IMR-90 (cell line): ENCODE data around the gene CEBPA. TPM values are rescaled to one million over a fixed set of nuclear protein-coding genes. Genes with fewer than 3 reads are reported as not detected.

ENCODE experiments used
- ATAC-seq: fragments of 200-7000 bp; cut with Tn5 transposase; 2 replicates; pipeline ENCODE4 v1.9.1; 2020; ENCODE audit warnings: low read depth, mild to moderate bottlenecking, moderate library complexity
- BruUV-seq: library from RNA; stranded (reverse); fragments of 400-500 nt; replicated peaks from 2 replicates; lab custom pipeline; 2021; lab: Mats Ljungman, UMichigan
- CTCF ChIA-PET: fragments of 300-600 bp; formaldehyde crosslinking; extraction: SDS; loops from one replicate; lab custom pipeline; 2021; ENCODE audit warnings: antibody characterized with exemption; lab: Yijun Ruan, JAX
- POLR2A ChIA-PET: fragments of 300-600 bp; sonication (Branson Sonifier 250); formaldehyde crosslinking; loops from one replicate; lab custom pipeline; 2022; ENCODE audit warnings: antibody characterized with exemption; ENCODE audit not compliant: unreplicated experiment; lab: Charles Lee
- DNase-seq: peaks from one replicate; pipeline ENCODE4 v3.0.0; 2013
- H2AFZ ChIP-seq: replicated peaks from 2 replicates; pipeline ENCODE3; 2013; ENCODE audit warnings: low read length, mild to moderate bottlenecking; ENCODE audit not compliant: poor library complexity
- H2AK5ac ChIP-seq: 2 replicates; pipeline ENCODE4 v1.6.1; 2013; ENCODE audit warnings: low read depth, low read length, inconsistent platforms
- H2AK9ac ChIP-seq: replicated peaks from 2 replicates; pipeline ENCODE3; 2013; ENCODE audit warnings: mild to moderate bottlenecking, low read depth, low read length, moderate library complexity; ENCODE audit not compliant: poor library complexity
- H2BK120ac ChIP-seq: 2 replicates; pipeline ENCODE4 v1.6.1; 2013; ENCODE audit warnings: low read depth, low read length, inconsistent platforms
- H2BK15ac ChIP-seq: 3 replicates; pipeline ENCODE4 v1.6.1; 2013; ENCODE audit warnings: low read depth, low read length, inconsistent platforms
- H2BK20ac ChIP-seq: 2 replicates; pipeline ENCODE4 v1.6.1; 2013; ENCODE audit warnings: low read depth, mild to moderate bottlenecking, inconsistent platforms, low read length, moderate library complexity
- H2BK5ac ChIP-seq: 2 replicates; pipeline ENCODE4 v1.6.1; 2013; ENCODE audit warnings: mild to moderate bottlenecking, low read depth, low read length, inconsistent platforms; ENCODE audit not compliant: poor library complexity, severe bottlenecking
- H3K14ac ChIP-seq: replicated peaks from 2 replicates; pipeline ENCODE4 v1.6.1; 2013; ENCODE audit warnings: low read depth, low read length, inconsistent platforms
- H3K18ac ChIP-seq: 2 replicates; pipeline ENCODE4 v1.6.1; 2013; ENCODE audit warnings: low read depth, low read length, control low read depth
- H3K23ac ChIP-seq: 2 replicates; pipeline ENCODE4 v1.6.1; 2013; ENCODE audit warnings: low read depth, low read length, inconsistent platforms
- H3K27ac ChIP-seq: 2 replicates; pipeline ENCODE4 v1.5.1; 2013; ENCODE audit warnings: mild to moderate bottlenecking, control low read depth, low read length; ENCODE audit not compliant: insufficient read depth
- H3K27me3 ChIP-seq: 2 replicates; pipeline ENCODE4 v1.6.1; 2013; ENCODE audit warnings: low read length; ENCODE audit not compliant: control insufficient read depth, insufficient read depth
- H3K36me3 ChIP-seq: 2 replicates; pipeline ENCODE4 v1.6.1; 2013; ENCODE audit warnings: low read length, mixed read lengths; ENCODE audit not compliant: control insufficient read depth, insufficient read depth
- H3K4ac ChIP-seq: 2 replicates; pipeline ENCODE4 v1.6.1; 2013; ENCODE audit warnings: low read depth, low read length, inconsistent platforms
- H3K4me1 ChIP-seq: 2 replicates; pipeline ENCODE4 v1.6.1; 2013; ENCODE audit warnings: low read length, mixed read lengths; ENCODE audit not compliant: control insufficient read depth, insufficient read depth
- H3K4me2 ChIP-seq: 2 replicates; pipeline ENCODE4 v1.6.1; 2013; ENCODE audit warnings: low read depth, mild to moderate bottlenecking, control low read depth, low read length, moderate library complexity
- H3K4me3 ChIP-seq: 2 replicates; pipeline ENCODE4 v1.5.1; 2013; ENCODE audit warnings: low read depth, mild to moderate bottlenecking, control low read depth, low read length, moderate library complexity; ENCODE audit not compliant: insufficient read depth
- H3K56ac ChIP-seq: 2 replicates; pipeline ENCODE4 v1.6.1; 2013; ENCODE audit warnings: low read length, inconsistent platforms; ENCODE audit not compliant: insufficient read depth; ENCODE audit errors: extremely low read depth
- H3K79me1 ChIP-seq, 2 experiments: 2 replicates each; pipeline ENCODE4 v1.6.1; 2013; ENCODE audit warnings: low read length in 2 of 2, inconsistent platforms in 1 of 2, low read depth in 1 of 2
- H3K9ac ChIP-seq: 2 replicates; pipeline ENCODE4 v1.6.1; 2013; ENCODE audit warnings: low read depth, low read length, control low read depth
- H3K9me1 ChIP-seq: 2 replicates; pipeline ENCODE4 v1.6.1; 2013; ENCODE audit warnings: low read length, inconsistent platforms; ENCODE audit not compliant: insufficient read depth
- H3K9me3 ChIP-seq: 2 replicates; pipeline ENCODE4 v1.6.1; 2013; ENCODE audit warnings: low read length; ENCODE audit not compliant: control insufficient read depth, insufficient read depth
- H4K20me1 ChIP-seq: 2 replicates; pipeline ENCODE4 v1.6.1; 2013; ENCODE audit warnings: low read length, inconsistent platforms; ENCODE audit not compliant: insufficient read depth
- H4K5ac ChIP-seq: 2 replicates; pipeline ENCODE4 v1.6.1; 2013; ENCODE audit warnings: mild to moderate bottlenecking, low read depth, low read length, control low read depth
- H4K8ac ChIP-seq, 2 experiments: 2 replicates each; pipeline ENCODE4 v1.6.1; 2013; ENCODE audit warnings: low read depth in 2 of 2, low read length in 2 of 2, control low read depth in 1 of 2, inconsistent platforms in 1 of 2
- H4K91ac ChIP-seq: 2 replicates; pipeline ENCODE4 v1.6.1; 2013; ENCODE audit warnings: low read depth, low read length, inconsistent platforms; ENCODE audit not compliant: insufficient read depth
- BHLHE40 ChIP-seq: fragments of 150-350 bp; IDR thresholded peaks from 2 replicates; pipeline ENCODE4 v1.6.1; 2016; ENCODE audit warnings: mild to moderate bottlenecking, low read depth, low read length
- CEBPB ChIP-seq: IDR thresholded peaks from 2 replicates; pipeline ENCODE4 v1.6.1; 2012; ENCODE audit warnings: low read depth, low read length, improper control_type of control experiment
- CHD1 ChIP-seq: IDR thresholded peaks from 2 replicates; pipeline ENCODE4 v1.6.1; 2012; ENCODE audit warnings: low read depth, low read length, improper control_type of control experiment
- FOS ChIP-seq: fragments of 150-350 bp; IDR thresholded peaks from 2 replicates; pipeline ENCODE4 v1.6.1; 2016; ENCODE audit warnings: low read depth, low read length
- MAFK ChIP-seq: IDR thresholded peaks from 2 replicates; pipeline ENCODE4 v1.6.1; 2012; ENCODE audit warnings: low read depth, low read length, improper control_type of control experiment
- MAZ ChIP-seq: IDR thresholded peaks from 2 replicates; pipeline ENCODE4 v1.6.1; 2012; ENCODE audit warnings: low read depth, mild to moderate bottlenecking, low read length, improper control_type of control experiment, moderate library complexity, borderline replicate concordance
- MXI1 ChIP-seq: IDR thresholded peaks from 2 replicates; pipeline ENCODE4 v1.6.1; 2012; ENCODE audit warnings: low read depth, mild to moderate bottlenecking, low read length, moderate library complexity, borderline replicate concordance
- NFE2L2 ChIP-seq: fragments of 150-350 bp; IDR thresholded peaks from 2 replicates; pipeline ENCODE4 v1.6.1; 2016; ENCODE audit warnings: low read depth, mild to moderate bottlenecking, low read length
- POLR2A ChIP-seq: IDR thresholded peaks from 2 replicates; pipeline ENCODE4 v1.6.1; 2012; ENCODE audit warnings: mild to moderate bottlenecking, low read depth, low read length
- RAD21 ChIP-seq: IDR thresholded peaks from 2 replicates; pipeline ENCODE4 v1.6.1; 2012; ENCODE audit warnings: low read length, improper control_type of control experiment
- RCOR1 ChIP-seq: IDR thresholded peaks from 2 replicates; pipeline ENCODE4 v1.6.1; 2012; ENCODE audit warnings: mild to moderate bottlenecking, low read length, improper control_type of control experiment; ENCODE audit not compliant: insufficient replicate concordance
- RFX5 ChIP-seq: IDR thresholded peaks from 2 replicates; pipeline ENCODE4 v1.8.0; 2012; ENCODE audit warnings: low read depth, mild to moderate bottlenecking, low read length, moderate library complexity
- SMC3 ChIP-seq: fragments of 150-350 bp; IDR thresholded peaks from 2 replicates; pipeline ENCODE4 v1.6.1; 2016; ENCODE audit warnings: low read depth, mild to moderate bottlenecking, antibody characterized with exemption, low read length, moderate library complexity
- WGBS, 2 experiments: methylation state at CpG; one replicate each; pipeline versions ENCODE4 v1.1.5 to v1.1.7; 2013; ENCODE audit warnings: missing lambda C conversion rate in 2 of 2; ENCODE audit not compliant: insufficient read length in 1 of 2; ENCODE audit errors: extremely low coverage in 2 of 2; 5-methylcytosine and 5-hydroxymethylcytosine counted together
- dilution Hi-C: fragments of 300-500 bp; cut with HindIII; formaldehyde crosslinking; loops from one replicate; pipeline ENCODE4 v1.14.3; 2018; ENCODE audit warnings: low sequenced_read_pairs; ENCODE audit not compliant: unreplicated experiment
- in situ Hi-C: fragments of 300-500 bp; cut with MboI; formaldehyde crosslinking; loops from 3 replicates; pipeline ENCODE4 v1.14.3; 2019; ENCODE audit warnings: low sequenced_read_pairs, inconsistent platforms, mixed read lengths
- intact Hi-C: fragments of 100-400 bp; cut with micrococcal nuclease; formaldehyde crosslinking; loops from 2 replicates; pipeline ENCODE4 v1.10.0; 2022
- polyA plus RNA-seq, 3 experiments: library from polyadenylated mRNA; depleted of rRNA; stranded (reverse); fragments of >200 nt; gene quantifications; 2 replicates each; pipeline ENCODE4 v1.2.3, GENCODE V29; 2012; ENCODE audit warnings: low replicate concordance in 1 of 3
- total RNA-seq: library from RNA; depleted of rRNA; stranded (reverse); fragments of >200 nt; gene quantifications from 2 replicates; pipeline ENCODE4 v1.2.3, GENCODE V29; 2012
- TF ChIP-seq, protein P1 (sequence below): fragments of 150-350 bp; IDR thresholded peaks from 2 replicates; pipeline ENCODE4 v1.6.1; 2016; ENCODE audit warnings: low read depth, mild to moderate bottlenecking, low read length, moderate library complexity, borderline replicate concordance
- TF ChIP-seq, protein P2 (sequence below): fragments of 150-350 bp; IDR thresholded peaks from 2 replicates; pipeline ENCODE4 v1.6.1; 2017; ENCODE audit warnings: mild to moderate bottlenecking, antibody characterized with exemption, low read length, low read depth

The CEBPA gene
- total and polyA plus RNA-seq, 2 of the 4 experiments (the other 2 are of a cell fraction) = under 0.01 to 0.09 TPM

DNA sequence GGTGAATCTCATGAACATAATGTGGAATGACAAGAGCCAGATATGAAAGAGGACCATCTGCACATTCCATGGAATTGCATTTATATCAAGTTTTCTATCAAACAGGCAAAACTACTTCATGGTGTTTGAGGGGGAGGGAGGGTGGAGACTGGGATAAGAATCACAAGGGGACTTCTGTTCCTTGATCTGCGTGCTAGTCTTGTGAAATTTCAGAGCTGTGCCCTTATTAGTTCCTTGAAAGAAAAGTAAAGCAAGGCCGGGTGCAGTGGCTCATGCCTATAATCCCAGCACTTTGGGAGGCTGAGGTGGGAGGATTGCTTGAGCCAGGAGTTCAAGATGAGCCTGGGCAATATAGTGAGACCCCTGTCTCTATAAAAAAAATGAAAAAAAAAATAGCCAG is 41.0 kb upstream of the CEBPA start:
- no peaks in the 10 kb centered on the region for H3K9me1 ChIP-seq
- no peak overlapping the region for H3K4ac ChIP-seq
- H2AK5ac ChIP-seq = no peak overlapping the region
- H2BK20ac ChIP-seq = no peak overlapping the region
- H3K36me3 ChIP-seq = no peaks in the 10 kb centered on the region
- no peaks in the 10 kb centered on the region for H4K20me1 ChIP-seq
- TF ChIP-seq RCOR1 (no peak), SMC3 (no peak), CHD1 (no peak), MXI1 (no peak), MAZ (no peak), POLR2A (no peak), CEBPB (no peak), FOS (no peak), MAFK (no peak), RFX5 (no peak), BHLHE40 (no peak), NFE2L2 (no peak), RAD21 (no peak)
- TF ChIP-seq, protein P1, sequence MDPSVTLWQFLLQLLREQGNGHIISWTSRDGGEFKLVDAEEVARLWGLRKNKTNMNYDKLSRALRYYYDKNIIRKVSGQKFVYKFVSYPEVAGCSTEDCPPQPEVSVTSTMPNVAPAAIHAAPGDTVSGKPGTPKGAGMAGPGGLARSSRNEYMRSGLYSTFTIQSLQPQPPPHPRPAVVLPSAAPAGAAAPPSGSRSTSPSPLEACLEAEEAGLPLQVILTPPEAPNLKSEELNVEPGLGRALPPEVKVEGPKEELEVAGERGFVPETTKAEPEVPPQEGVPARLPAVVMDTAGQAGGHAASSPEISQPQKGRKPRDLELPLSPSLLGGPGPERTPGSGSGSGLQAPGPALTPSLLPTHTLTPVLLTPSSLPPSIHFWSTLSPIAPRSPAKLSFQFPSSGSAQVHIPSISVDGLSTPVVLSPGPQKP = no peak
- TF ChIP-seq, protein P2, sequence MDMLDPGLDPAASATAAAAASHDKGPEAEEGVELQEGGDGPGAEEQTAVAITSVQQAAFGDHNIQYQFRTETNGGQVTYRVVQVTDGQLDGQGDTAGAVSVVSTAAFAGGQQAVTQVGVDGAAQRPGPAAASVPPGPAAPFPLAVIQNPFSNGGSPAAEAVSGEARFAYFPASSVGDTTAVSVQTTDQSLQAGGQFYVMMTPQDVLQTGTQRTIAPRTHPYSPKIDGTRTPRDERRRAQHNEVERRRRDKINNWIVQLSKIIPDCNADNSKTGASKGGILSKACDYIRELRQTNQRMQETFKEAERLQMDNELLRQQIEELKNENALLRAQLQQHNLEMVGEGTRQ = no peak
- H2BK15ac ChIP-seq = no peak overlapping the region
- no peak overlapping the region for H3K56ac ChIP-seq
- H3K79me1 ChIP-seq = no peaks in the 10 kb centered on the region
- no peak overlapping the region for H3K14ac ChIP-seq
- no peak overlapping the region for H3K4me2 ChIP-seq
- no peak overlapping the region for H4K8ac ChIP-seq
- no peak overlapping the region for H3K4me3 ChIP-seq
- no peaks in the 10 kb centered on the region for H3K4me1 ChIP-seq
- no TSS peak for BruUV-seq
- dilution Hi-C loops (no loop called here), intact Hi-C loops (no loop called here), in situ Hi-C loops (no loop called here)
- no peak overlapping the region for H2BK120ac ChIP-seq
- DNase-seq (no peak), ATAC-seq (no peak)
- H4K5ac ChIP-seq = no peak overlapping the region
- no peak overlapping the region for H3K18ac ChIP-seq
- H3K23ac ChIP-seq = no peak overlapping the region
- peaks cover 6% of the 10 kb centered on the region for H3K27me3 ChIP-seq
- no peak overlapping the region for H2AFZ ChIP-seq
- CTCF ChIA-PET = interaction anchor here (0.6 kb wide), 1 partner anchor 733 kb away, joined by 3 read pairs; no protein-coding TSS in a partner anchor
- no peak overlapping the region for H3K9ac ChIP-seq
- H4K91ac ChIP-seq = no peak overlapping the region
- H3K9me3 ChIP-seq = no peaks in the 10 kb centered on the region
- no peak overlapping the region for H2AK9ac ChIP-seq
- WGBS, 2 experiments = no CpG with 5 or more reads among the region's 2 CpGs
- no peak overlapping the region for H3K27ac ChIP-seq
- POLR2A ChIA-PET = no interaction called here
- H2BK5ac ChIP-seq = no peak overlapping the region
